ENCODE results near the gene E2F7.
"Not testable (repeated sequence)": the region's sequence is repeated elsewhere in the genome, so short reads cannot be mapped to it uniquely, and the experiment has no call there.

Gene E2F7, protein sequence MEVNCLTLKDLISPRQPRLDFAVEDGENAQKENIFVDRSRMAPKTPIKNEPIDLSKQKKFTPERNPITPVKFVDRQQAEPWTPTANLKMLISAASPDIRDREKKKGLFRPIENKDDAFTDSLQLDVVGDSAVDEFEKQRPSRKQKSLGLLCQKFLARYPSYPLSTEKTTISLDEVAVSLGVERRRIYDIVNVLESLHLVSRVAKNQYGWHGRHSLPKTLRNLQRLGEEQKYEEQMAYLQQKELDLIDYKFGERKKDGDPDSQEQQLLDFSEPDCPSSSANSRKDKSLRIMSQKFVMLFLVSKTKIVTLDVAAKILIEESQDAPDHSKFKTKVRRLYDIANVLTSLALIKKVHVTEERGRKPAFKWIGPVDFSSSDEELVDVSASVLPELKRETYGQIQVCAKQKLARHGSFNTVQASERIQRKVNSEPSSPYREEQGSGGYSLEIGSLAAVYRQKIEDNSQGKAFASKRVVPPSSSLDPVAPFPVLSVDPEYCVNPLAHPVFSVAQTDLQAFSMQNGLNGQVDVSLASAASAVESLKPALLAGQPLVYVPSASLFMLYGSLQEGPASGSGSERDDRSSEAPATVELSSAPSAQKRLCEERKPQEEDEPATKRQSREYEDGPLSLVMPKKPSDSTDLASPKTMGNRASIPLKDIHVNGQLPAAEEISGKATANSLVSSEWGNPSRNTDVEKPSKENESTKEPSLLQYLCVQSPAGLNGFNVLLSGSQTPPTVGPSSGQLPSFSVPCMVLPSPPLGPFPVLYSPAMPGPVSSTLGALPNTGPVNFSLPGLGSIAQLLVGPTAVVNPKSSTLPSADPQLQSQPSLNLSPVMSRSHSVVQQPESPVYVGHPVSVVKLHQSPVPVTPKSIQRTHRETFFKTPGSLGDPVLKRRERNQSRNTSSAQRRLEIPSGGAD

DNA sequence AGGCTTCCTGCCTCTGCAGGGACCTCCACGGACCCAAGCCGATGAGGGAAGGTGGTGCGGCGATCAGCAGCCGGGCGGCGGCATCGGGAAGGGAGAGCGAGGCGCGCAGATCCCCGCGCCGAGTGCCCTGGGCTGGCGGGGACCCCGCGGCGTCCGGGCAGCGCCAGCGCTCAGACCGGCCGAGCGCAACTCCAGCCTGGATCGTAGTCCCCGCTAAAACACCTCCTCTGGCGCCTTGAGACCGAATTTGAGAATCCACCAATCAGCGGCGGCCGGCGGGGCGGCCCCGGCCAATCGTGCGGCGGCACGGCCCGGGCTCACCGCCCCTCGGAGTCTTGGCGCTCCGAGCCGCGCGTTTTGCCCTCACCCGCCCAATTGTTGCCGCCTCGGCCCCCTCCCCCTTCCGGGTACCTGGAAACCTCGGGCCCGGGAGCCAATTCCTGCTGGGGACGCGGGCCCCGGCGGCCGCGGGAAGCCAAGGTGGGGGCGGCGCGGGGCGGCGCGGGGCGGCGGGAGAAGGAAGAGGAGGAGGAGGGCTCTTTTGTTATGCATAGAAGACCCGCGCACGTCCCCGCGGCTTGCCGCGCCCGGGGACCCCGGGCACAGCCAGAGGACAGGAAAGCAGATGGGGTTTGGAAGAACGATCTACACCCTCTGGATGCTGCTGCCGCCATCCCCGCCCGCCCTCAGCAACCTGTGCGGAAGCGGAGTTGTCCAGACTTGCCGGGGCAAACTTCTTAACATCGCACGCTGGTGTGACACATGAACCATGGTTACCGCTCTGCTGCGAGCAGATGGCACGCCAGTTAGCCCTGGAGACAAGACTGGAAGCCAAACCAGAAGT, at the start of gene E2F7:
Gene E2F7 (minus strand): TSS at position 209 of the 844 bp plus-strand sequence. CDS start 934 bp downstream, outside the sequence.
- DNase-seq (ENCODE audit: extremely low read depth in 1 of 2, low read depth in 1 of 2): peak; percentile 32 to 70

DNA sequence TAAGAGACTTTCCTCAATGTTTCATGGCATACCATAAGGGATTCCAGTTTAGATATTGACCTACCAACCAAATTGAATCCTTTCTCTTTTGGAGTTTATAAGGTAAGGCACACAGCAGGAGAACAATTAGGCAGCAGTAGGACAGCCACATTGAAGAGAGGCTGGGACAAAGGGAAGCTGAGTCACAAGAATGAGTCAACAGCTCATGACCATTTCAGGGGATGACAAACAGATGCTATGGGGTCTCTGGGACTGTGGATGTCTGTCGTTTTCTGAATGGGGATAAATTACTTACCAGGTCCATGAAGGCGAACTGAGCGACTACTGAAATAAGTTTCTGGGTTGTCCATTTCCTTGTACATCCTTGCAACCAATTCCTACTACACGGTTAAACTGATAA, 48.6 kb upstream of the E2F7 start:
- no peak for DNase-seq (ENCODE audit: extremely low read depth in 1 of 2, low read depth in 1 of 2)

DNA sequence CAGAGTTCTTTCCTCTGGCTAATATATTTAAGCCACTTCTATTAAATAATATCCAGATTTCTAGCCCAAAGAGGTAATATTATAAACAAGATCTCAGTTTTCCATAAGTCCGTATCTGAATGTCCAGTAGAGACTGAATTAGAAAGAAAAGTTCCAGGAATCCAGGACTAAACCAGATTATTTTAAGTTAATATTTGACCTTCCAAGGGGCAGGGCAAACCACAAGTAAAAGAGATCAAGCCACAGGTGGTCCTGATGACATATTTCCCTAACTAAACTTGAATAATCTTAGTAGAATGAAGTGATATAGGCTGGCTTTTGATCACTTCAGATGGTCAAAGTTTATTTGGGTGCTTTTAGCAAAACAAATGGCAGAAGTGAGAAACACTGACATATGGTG, 43.3 kb upstream of the E2F7 start:
- DNase-seq (ENCODE audit: extremely low read depth in 1 of 2, low read depth in 1 of 2): no peak

DNA sequence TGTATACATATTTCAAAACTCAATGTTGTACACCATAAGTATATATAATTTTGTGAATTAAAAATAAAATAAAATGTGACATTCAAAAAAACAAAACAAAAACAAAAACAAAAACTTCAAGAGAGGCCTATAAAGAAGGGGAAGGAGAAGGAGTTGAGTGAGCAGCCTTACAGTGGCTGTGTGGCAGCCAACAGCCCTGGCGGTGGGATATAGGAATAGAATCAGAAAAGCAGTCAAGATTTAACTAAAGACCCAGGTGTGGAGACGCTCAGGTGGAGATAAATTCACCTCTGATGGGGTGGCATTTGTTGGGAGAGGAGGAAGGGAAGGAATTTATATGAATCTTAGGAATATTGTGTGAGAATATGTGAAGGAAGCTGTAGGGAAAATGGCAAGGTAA, 41.8 kb upstream of the E2F7 start:
- DNase-seq (ENCODE audit: extremely low read depth in 1 of 2, low read depth in 1 of 2): no peak

DNA sequence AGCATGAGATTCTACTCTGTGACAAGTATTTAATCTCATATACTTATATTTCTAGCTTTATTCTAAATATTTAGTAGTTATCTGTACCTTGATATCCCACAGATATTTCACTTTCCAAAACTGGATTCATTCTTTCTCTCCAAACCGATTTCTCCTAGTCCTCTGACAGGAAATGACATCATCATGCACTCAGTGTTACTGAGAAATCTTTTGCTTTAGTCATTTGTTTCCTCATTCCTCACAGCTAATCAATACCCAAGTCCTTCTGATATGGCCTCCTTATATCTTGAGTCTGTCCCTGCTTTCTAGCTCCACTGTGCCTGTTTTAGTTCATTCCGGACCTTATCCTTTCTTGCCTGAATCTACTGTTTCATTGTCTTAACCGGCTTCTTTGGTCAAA, 39.4 kb upstream of the E2F7 start:
- DNase-seq (ENCODE audit: extremely low read depth in 1 of 2, low read depth in 1 of 2): no peak

- DNase-seq (ENCODE audit: extremely low read depth in 1 of 2, low read depth in 1 of 2): no peak
Measured at GRCh38 chr12:77104286-77104685, 38.9 kb upstream of the E2F7 start.

- no peak for DNase-seq (ENCODE audit: extremely low read depth in 1 of 2, low read depth in 1 of 2)
Measured at GRCh38 chr12:77102691-77103090, 37.3 kb upstream of the E2F7 start.

- no peak for DNase-seq (ENCODE audit: extremely low read depth in 1 of 2, low read depth in 1 of 2)
Measured at GRCh38 chr12:77102123-77102522, 36.8 kb upstream of the E2F7 start.

- no peak for DNase-seq (ENCODE audit: extremely low read depth in 1 of 2, low read depth in 1 of 2)
Measured at GRCh38 chr12:77099799-77100198, 34.4 kb upstream of the E2F7 start.

DNA sequence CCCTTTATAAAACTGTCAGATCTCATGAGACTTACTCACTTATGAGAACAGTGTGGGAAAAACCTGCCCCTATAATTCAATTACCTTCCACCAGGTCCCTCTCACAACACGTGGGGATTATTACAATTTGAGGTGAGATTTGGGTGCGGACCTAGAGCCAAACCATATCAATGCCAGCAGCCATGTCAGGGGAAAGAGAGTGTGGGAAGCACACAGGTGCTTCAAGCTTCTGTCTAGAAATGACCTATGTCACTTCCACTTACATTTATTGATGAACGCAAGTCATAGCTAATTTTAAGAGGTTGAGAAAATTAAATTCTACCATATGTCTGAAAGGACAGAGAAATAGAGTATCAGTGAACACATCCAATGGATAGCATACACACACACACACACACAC, 32.5 kb upstream of the E2F7 start:
- no peak for DNase-seq (ENCODE audit: extremely low read depth in 1 of 2, low read depth in 1 of 2)

DNA sequence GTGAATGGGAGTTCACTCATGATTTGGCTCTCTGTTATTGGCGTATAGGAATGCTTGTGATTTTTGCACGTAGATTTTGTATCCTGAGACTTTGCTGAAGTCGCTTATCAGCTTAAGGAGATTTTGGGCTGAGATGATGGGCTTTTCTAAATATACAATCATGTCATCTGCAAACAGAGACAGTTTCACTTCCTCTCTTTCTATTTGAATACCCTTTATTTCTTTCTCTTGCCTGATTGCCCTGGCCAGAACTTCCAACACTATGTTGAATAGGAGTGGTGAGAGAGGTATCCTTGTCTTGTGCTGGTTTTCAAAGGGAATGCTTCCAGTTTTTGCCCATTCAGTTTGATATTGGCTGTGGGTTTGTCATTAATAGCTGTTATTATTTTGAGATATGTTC, 26.9 kb upstream of the E2F7 start:
- DNase-seq (ENCODE audit: extremely low read depth in 1 of 2, low read depth in 1 of 2): not testable (repeated sequence)

- no peak for DNase-seq (ENCODE audit: extremely low read depth in 1 of 2, low read depth in 1 of 2)
Measured at GRCh38 chr12:77089686-77090220, 24.4 kb upstream of the E2F7 start.

GRCh38 chr12:77087427-77087826, 22.1 kb upstream of the E2F7 start:
- DNase-seq (ENCODE audit: extremely low read depth in 1 of 2, low read depth in 1 of 2): no peak

- DNase-seq (ENCODE audit: extremely low read depth in 1 of 2, low read depth in 1 of 2): no peak
Measured at GRCh38 chr12:77082021-77082420, 16.7 kb upstream of the E2F7 start.

GRCh38 chr12:77079631-77080030, 14.3 kb upstream of the E2F7 start:
- DNase-seq (ENCODE audit: extremely low read depth in 1 of 2, low read depth in 1 of 2): no peak

- no peak for DNase-seq (ENCODE audit: extremely low read depth in 1 of 2, low read depth in 1 of 2)
Measured at GRCh38 chr12:77078231-77078630, 12.9 kb upstream of the E2F7 start.

- no peak for DNase-seq (ENCODE audit: extremely low read depth in 1 of 2, low read depth in 1 of 2)
Measured at GRCh38 chr12:77076886-77077285, 11.5 kb upstream of the E2F7 start.

DNA sequence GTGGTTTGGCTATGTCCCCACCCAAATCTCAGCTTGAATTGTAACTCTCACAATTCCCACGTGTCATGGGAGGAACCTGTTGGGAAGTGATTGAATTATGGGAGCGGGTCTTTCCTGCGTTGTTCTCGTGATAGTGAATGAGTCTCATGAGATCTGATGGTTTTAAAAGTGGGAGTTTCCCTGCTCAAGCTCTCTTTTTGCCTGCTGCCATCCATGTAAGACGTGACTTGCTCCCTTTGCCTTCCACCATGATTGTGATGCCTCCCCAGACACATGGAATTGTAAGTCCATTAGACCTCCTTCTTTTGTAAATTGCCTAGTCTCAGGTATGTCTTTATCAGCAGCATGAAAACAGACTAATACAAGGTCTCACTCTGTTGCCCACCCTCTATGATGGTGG, 8.5 kb upstream of the E2F7 start:
- DNase-seq (ENCODE audit: extremely low read depth in 1 of 2, low read depth in 1 of 2): not testable (repeated sequence)

DNA sequence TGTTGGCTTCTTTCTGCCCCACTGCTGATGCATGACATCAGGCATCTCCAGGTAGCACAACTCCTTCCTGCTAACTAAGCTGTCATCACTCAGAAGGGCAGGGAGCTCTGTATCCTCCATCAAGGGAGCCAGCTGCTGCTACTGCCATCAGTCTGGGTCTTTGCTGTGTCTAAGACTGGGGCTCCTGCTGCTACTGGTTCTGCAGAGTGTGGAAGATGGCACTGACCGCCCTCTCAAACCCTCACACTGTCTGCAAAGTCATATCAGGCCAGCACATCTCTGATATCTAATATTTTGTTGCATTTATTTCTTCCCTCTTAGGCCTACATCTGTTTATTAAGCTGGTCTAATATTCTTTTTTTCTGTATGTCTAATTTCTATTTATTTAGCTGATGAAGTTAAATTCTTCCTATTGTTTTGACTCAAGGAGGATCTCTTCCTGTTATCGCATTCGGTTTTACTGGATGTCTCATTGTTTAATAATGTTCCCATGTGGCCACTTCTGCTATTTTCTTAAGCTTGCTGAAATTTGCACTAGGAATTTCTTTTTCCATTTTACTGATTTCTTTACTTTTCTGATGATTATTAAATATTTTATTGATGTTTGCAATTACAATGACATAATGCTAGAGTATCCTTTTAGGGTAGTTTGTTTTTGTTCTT, 7.6 kb upstream of the E2F7 start:
- DNase-seq (ENCODE audit: extremely low read depth in 1 of 2, low read depth in 1 of 2): no peak

DNA sequence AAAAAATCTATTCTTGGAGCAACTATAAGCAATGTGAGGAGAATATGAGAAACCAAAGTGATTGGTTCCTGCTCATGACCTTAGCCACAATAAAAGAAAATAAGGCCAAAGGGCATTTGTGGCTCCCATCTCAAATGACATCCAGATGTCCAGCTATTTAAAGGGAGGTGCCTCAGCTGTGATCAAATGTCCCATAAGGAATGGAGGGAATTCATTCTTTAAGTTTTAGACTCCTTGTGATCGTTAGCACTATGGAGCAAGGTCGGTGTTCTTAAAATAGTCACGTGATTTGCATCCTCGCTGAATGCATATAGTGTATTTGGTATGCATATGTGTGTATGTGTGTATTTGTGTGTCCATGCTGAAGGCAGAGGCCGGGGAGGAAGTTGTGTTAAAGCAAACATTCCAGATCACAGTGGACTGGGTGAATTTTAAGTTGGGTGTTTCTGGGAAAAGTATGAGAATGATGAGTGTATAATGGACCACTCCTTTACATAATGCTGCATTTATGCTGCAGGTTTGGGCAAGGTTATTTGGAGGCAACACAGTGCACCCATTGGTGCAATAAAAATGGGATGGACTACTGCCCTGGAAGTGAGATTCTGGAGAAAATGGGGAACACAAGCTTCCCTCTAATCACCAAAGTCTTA, 5.6 kb upstream of the E2F7 start:
- DNase-seq (ENCODE audit: extremely low read depth in 1 of 2, low read depth in 1 of 2): no peak
